ENCODE results near the gene ZC3H10. TPM values are rescaled to one million over a fixed set of nuclear protein-coding genes. Genes with fewer than 3 reads are reported as not detected.

Gene ZC3H10
- total RNA-seq, 1 donor from 2014 or later, result 5.8 TPM

DNA sequence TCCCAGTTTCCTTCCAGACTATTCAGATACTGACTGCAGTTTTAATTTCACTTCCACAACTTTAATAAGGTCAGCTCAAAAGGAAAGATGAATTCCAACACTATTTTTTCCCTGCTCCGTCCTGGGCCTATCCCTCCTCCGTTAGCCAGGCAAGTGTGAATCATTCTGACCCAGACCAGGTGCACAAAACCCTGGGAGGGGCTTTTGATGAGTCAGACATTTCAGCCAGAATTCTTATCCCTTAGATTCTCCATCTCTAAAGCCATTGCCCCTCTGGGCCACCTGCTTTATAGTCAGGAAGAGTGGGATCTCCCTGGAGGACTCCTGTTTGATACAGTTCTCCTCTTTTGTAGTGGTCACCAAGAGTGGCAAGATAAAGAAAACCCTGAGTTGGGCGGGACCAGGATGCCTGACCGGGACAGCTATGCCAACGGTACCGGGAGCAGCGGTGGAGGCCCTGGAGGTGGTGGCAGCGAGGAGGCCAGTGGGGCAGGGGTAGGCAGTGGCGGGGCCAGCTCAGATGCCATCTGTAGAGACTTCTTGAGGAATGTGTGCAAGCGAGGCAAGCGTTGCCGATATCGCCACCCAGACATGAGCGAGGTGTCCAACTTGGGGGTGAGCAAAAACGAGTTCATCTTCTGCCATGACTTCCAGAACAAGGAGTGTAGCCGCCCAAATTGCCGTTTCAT is 2.2 kb downstream of the ZC3H10 start:
- intact Hi-C loops (cut with DNase I), result no loop called here
- DNase-seq (peak; percentile 49), ATAC-seq (ENCODE audit: poor library complexity) (no peak)

DNA sequence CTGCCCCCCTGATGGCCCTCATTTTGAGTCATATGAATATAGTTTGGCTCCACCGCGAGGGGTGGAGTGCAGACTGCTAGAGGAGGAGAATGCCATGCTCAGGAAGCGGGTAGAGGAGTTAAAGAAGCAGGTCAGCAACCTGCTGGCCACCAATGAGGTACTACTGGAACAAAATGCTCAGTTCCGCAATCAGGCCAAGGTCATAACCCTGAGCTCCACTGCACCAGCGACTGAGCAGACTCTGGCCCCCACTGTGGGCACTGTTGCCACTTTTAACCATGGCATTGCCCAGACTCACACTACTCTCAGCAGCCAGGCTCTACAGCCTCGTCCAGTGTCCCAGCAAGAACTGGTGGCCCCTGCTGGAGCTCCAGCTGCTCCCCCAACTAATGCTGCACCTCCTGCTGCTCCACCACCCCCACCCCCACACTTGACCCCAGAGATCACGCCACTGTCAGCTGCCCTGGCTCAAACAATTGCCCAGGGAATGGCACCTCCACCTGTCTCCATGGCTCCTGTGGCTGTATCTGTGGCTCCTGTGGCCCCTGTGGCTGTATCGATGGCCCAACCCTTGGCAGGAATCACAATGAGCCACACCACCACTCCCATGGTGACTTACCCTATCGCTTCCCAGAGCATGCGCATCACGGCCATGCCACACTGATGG is 3.3 kb downstream of the ZC3H10 start:
- intact Hi-C loops (cut with DNase I), result no loop called here
- no peak for DNase-seq
- no peak for ATAC-seq (ENCODE audit: poor library complexity)

DNA sequence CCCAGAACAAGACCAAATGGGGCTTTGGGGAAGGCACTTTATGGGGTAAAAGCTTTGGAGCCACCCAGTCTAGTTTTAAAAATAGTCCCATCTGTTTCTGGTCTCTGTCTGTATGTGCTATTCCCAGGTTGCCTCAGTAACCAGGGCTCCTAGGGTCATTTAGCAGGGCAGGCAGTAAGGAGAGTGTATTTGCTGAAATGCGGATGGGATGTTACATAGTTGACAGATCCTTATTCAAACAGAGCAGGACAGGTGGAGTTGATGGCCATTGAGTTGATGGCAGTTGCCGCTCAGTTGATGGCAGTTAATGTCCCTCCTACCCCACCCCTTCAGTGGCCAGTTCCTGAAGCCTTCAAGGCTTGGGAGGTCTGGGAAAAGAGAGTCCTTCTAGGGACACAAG is 4.6 kb downstream of the ZC3H10 start:
- intact Hi-C loops (cut with DNase I), result no loop called here
- DNase-seq, result no peak
- no peak for ATAC-seq (ENCODE audit: poor library complexity)

DNA sequence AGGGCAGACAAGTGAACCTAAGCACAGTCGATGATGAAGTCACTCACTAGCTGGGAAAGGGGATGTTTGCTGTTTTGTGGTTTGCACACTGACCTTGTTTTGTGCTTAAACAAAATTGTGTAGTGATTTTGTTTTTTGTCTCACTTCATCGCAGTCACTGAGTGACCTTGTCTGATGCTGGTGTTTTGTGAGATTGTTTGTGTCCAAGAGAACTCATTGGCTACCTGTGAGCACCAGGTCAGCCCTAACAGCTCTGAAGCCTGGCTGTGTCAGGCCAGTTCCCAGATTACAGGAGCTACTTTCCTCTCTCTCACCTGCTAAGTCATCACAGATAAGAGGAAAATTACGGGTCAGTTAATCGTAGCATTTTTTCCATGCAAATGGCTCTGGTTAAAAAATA is 6.1 kb downstream of the ZC3H10 start:
- no peak for ATAC-seq (ENCODE audit: poor library complexity)
- intact Hi-C loops (cut with DNase I), result no loop called here

DNA sequence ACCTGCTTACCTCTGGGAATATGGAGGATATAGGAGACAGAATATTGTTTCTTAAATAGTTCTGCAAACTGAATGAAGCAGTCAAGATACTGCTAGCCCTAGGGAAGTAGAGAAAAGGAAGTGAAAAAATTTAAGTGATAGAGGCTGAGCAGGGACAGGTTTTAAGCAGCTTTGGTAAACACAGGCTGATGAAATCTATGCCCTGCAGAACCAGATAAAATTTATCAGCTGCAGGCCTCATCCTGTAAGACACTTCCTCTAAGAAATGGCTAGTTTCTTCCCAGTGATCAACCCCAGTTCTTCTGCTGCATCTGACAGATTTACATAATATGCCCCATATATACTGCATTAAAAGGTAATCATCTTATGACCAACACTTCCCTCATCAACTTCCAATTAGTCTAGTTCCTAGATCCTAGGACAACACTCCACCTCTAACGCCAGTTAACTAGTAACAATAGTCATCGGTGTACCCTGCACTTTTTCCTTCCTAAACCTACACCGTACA is 8.7 kb downstream of the ZC3H10 start:
- ATAC-seq (ENCODE audit: poor library complexity), result no peak
- no peak for DNase-seq
- intact Hi-C loops (cut with DNase I), result loop anchor here (2.0 kb wide), 1 partner anchor 32 kb away; the partner anchor contains the start of gene MYL6

More for the DNA sequence above, 6.1 kb downstream of the ZC3H10 start:
- DNase-seq, result no peak

DNA sequence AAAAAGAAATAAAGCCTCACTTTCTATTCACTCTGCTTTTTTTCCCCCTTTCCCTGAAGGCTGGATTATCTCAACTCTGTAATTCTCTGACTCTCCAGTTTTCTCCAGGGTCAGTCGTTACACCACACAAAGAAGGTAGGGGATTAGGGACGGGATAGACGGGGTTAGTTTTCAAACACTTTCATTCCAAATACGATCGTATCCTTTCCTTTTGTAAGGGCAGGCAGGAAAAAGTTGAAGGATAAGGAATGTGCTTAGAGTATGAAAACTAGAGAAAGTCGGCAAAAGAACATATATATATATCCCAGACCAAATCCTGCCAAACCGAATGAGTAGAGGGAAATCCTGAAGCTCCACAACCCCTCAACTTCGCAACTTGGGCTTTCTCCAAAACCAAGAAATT is 9.4 kb downstream of the ZC3H10 start:
- intact Hi-C loops (cut with DNase I), result loop anchor here (2.0 kb wide), 1 partner anchor 31 kb away; the partner anchor contains the start of gene MYL6
- ATAC-seq (ENCODE audit: poor library complexity), result no peak
- no peak for DNase-seq

DNA sequence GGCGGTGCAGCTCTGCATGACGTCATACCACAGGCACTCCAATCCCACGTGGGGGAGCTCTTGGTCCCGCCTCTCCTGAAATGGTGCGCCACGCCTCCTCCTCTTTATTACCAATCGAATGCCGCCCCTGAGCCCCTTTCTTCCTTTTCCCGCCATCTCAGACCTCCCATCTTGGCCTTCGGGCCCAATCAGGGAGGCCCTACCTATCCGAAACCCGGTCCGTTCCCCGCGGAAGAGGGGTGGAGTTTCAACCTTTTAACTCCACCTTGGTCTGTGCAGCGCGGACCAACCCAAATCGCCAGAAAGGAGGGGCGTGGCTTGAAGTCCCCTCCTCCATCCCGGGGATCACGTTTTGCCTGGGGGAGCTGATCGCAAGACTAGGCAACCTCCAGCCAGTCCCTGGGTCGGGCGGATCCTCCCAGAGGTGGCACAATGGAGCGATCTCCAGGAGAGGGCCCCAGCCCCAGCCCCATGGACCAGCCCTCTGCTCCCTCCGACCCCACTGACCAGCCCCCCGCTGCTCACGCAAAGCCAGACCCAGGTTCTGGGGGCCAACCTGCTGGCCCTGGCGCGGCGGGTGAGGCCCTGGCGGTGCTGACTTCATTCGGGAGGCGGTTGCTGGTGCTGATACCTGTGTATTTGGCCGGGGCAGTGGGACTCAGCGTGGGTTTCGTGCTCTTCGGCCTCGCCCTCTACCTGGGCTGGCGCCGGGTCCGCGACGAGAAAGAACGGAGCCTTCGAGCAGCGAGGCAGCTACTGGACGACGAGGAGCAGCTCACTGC is 10.0 kb downstream of the ZC3H10 start, which contains the start of gene ESYT1:
Gene ESYT1 (plus strand): TSS at position 380 of the 782 bp plus-strand sequence. CDS start 53 bp downstream, at position 433.
- ATAC-seq (ENCODE audit: poor library complexity) (peak; percentile 94), DNase-seq (peak; percentile 98)
- intact Hi-C loops (cut with DNase I), result loop anchor here (2.0 kb wide), 1 partner anchor 31 kb away; the partner anchor contains the start of gene MYL6

DNA sequence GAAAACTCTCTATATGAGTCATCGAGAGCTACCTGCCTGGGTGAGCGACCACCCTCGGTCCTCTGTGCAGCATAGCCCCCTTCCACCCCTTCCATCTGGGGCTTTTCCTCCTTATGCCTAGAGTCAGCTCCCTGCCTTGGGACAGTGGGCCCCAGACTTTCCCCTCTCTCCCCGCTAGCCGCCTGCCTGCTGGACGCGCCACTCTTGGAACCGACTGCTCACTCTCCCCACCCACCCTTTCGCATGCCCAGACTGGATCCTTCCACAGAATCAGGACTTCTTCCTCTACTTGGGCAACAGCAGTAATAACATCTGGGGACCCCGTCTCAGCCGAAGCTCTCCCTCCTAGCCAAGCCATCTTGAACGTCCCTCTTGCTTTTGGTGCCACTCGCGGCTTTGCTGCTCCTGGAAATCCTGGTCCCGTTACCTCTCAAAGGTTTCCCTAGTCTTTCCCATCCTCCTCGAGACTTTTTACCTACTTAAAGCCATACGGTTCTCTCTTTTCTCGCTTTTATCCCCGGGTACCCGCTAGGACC is 10.7 kb downstream of the ZC3H10 start:
- ATAC-seq (ENCODE audit: poor library complexity), result peak; percentile 14
- intact Hi-C loops (cut with DNase I), result no loop called here
- no peak for DNase-seq

DNA sequence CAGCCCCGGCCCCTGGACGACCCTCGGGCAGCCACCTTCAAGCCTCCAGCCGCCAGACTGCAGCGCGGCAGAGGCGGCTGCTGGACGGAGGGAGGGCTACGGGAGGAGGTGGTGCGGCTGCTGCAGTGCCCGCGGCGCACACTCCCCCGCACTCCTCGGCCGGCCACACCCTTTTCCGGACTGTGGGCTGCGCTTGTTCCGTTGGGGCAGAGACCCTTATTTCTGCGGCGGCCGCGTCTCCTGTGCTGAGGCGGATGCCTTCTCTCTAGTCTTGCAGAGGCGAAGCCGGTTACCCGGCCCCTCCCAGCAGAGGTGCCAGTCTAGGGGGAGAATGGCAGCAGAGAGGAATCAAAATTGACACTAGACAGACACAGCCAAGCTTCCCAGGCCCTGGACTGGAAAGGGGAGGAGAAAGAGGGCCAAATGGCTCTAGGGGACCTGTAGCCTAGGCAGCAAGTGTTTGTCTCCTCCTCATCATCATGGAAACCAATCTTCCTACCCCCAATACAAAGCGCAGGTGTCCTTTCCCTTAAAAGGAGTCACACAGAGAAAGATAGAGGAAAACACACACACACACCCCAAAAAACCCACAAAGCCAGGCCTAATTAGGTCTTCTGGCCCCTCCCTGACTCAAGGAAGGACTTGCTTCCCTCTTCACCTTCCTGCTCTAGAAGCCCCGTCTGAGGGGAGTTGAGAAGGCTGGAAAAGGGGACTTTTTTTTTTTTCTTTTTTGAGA is 11.3 kb downstream of the ZC3H10 start:
- DNase-seq (peak; percentile 81), ATAC-seq (ENCODE audit: poor library complexity) (peak; percentile 54)
- intact Hi-C loops (cut with DNase I), result no loop called here

DNA sequence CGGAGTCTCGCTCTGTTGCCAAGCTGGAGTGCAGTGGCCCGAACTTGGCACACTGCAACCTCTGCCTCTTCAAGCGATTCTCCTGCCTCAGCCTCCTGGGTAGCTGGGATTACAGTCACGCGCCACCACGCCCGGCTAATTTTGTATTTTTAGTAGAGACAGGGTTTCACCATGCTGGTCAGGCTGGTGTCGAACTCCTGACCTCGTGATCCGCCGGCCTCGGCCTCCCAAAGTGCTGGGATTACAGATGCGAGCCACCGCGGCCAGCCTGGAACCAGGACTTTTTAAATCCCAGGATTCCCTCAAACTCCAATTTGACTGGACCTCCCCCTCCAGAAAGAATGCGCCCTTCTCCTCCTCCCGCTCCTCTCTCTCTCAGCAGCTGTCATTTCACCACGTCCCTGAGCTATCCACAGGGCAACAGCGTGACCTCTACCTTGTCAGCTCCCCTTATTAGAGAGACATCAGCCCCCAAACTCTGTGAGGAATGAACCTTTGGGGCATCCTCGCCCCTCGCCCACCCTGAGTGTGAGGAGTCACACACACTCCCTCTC is 12.0 kb downstream of the ZC3H10 start:
- intact Hi-C loops (cut with DNase I), result no loop called here
- ATAC-seq (ENCODE audit: poor library complexity) (no peak), DNase-seq (no peak)

DNA sequence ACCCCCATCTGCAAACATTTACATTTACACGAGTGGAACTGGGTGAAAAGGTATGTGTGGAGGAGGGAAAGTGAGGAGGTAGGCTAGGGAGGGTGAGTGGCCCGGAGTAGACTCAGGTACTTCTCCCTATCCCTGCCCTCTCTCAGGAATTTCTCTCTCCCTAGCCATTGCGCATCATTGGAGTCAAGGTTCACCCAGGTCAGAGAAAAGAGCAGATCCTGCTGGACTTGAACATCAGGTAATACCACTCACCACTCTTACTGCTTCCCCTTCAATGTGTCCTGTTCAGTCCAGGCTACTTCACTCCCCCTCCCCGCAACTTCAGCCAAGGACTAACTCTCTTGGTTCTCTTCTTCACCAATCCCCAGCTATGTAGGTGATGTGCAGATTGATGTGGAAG is 12.8 kb downstream of the ZC3H10 start:
- intact Hi-C loops (cut with DNase I), result no loop called here

DNA sequence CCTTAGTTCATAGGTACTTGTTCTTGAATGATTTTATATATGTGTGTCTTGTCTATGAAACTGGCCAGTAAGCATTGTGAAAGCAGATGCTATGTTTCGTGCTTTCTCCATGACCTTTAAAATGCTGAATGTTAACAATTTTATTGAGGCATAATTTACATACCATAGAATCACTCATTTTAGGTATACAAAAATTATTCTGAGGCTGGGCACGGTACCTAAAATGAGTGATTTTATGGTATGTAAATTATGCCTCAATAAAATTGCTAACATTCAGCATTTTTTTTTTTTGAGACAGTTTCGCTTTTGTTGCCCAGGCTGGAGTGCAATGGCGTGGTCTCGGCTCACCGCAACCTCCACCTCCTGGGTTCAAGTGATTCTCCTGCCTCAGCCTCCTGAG is 16.8 kb downstream of the ZC3H10 start:
- DNase-seq, result no peak
- intact Hi-C loops (cut with DNase I), result no loop called here
- no peak for ATAC-seq (ENCODE audit: poor library complexity)

More for the DNA sequence above, 12.8 kb downstream of the ZC3H10 start:
- ATAC-seq (ENCODE audit: poor library complexity), result no peak
- no peak for DNase-seq

DNA sequence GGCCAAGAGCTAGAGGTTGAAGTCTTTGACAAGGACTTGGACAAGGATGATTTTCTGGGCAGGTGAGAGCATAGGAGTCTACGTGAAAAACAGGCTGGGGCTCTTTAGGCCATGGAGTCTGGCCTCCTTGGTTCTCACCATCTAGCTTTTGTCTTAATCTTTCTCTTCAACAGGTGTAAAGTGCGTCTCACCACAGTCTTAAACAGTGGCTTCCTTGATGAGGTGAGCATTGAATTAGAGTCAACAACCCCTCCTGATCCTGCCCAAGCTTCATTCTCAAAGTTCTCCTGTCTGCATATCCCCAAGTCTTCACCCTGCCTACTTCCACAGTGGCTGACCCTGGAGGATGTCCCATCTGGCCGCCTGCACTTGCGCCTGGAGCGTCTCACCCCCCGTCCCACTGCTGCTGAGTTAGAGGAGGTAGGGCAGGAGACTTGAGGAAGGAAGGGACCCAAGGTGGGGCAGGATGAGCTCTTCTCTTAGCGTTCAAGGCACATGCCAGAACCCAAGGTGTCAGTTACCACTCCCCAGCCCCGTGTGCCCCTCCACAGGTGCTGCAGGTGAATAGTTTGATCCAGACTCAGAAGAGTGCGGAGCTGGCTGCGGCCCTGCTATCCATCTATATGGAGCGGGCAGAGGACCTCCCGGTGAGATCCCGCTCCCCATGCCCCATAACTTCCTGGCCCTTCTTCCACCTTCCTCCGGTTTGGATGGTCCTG is 19.9 kb downstream of the ZC3H10 start:
- DNase-seq (no peak), ATAC-seq (ENCODE audit: poor library complexity) (no peak)
- intact Hi-C loops (cut with DNase I), result no loop called here

DNA sequence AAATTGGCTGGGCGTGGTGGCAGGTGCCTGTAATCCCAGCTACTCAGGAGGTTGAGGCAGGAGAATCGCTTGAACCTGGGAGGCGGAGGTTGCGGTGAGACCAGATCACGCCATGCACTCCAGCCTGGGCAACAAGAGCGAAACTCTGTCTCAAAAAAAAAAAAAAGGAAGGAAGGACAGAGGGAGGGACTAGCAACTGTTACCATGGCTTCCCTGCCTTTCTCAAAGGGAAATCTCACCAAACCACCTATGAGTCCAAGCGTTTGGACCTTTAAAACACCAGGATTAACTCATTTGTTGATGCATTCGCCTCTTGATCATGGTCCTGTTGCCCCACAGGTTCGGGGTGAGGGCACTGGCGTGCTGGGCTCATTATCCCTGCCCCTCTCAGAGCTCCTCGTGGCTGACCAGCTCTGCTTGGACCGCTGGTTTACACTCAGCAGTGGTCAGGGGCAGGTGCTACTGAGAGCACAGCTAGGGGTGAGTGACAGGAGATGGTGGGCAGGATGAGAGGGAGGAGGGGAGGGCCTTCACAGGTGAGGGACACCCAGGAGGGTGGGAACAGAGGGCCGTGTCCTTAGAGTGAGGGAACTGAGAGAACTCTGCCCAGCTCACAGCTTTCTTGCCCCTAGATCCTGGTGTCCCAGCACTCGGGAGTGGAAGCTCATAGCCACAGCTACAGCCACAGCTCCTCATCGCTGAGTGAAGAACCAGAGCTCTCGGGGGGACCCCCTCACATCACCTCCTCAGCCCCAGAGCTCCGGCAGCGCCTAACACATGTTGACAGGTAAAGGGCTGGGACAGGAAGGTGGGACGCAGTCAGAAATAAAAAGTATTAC is 24.1 kb downstream of the ZC3H10 start:
- intact Hi-C loops (cut with DNase I), result no loop called here
- no peak for DNase-seq
- ATAC-seq (ENCODE audit: poor library complexity), result no peak

DNA sequence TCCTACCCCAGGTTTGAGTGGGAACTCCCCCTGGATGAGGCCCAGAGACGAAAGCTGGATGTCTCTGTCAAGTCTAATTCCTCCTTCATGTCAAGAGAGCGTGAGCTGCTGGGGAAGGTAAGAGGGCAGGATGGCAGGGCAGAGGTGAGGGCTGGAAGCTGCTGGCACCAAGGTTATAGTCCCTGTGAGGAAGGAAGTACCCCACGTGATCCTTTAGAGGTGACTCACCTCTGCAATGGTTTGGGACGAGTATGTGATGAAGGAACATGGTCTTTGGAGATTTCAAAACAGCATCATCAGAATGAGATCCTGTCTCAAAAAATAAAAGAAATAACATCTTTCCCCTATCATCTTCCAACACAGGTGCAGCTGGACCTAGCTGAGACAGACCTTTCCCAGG is 25.2 kb downstream of the ZC3H10 start:
- intact Hi-C loops (cut with DNase I), result no loop called here
- DNase-seq, result no peak
- ATAC-seq (ENCODE audit: poor library complexity), result no peak

DNA sequence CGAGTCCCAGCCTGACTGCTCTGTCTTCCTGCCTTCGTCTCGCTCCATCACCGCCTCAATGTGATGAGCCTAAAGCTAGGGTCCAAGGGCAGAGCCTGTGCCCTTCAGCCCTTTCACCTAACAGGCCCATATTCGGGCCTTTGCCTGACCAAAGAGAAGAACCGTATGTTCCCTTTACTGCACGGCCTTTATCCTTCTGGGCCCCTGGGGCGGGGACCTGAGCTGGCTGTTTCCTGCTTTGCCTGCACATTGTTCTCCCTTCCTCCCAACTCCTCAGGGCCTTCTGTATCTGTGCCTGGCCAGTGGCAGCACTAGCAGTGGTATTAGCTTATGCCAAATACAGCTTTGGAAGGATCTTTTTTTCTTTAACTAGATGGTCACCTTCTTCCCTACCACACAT is 25.8 kb downstream of the ZC3H10 start:
- intact Hi-C loops (cut with DNase I), result no loop called here
- peak; percentile 62 for DNase-seq
- ATAC-seq (ENCODE audit: poor library complexity), result peak; percentile 56

DNA sequence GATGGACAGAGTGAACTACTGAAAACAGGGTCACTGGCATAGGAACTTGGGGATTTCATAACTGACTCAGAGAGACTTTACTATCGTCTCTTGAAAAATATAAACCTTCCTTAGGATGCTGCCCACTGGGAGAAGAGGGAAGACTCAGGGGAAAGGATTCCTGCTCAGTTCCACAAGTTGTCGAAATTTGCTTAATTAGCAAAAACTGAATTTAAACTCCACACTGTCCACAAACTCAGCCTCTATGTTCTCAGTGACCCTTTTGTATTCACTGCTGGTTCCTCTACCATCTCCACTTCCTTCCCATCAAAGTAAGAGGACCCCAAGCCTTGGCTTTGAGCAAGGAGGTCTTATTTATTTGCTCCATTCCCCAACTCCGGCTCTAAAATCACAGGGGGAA is 27.2 kb downstream of the ZC3H10 start:
- no peak for DNase-seq
- intact Hi-C loops (cut with DNase I), result no loop called here
- no peak for ATAC-seq (ENCODE audit: poor library complexity)

Data from Right ventricle myocardium superior (tissue), 1 donor.